ENCODE data around the gene OR2Y1. TPM values are rescaled to one million over a fixed set of nuclear protein-coding genes. Genes with fewer than 3 reads are reported as not detected.
"Not testable (repeated sequence)": the region's sequence is repeated elsewhere in the genome, so short reads cannot be mapped to it uniquely, and the experiment has no call there.

Gene OR2Y1
- not detected in 2 replicates for total RNA-seq

GRCh38 chr5:180739958-180740357 is at the start of gene OR2Y1:
Gene OR2Y1, minus strand, starts transcription at chr5:180740058. Its CDS starts 0 bp downstream, at chr5:180740058.
- no peak for DNase-seq (ENCODE audit: low read depth, low spot score)

- not testable (repeated sequence) for DNase-seq (ENCODE audit: low read depth, low spot score)
These were observed 49.0 kb upstream of the OR2Y1 start for GRCh38 chr5:180788651-180789410.

GRCh38 chr5:180787711-180788431 is 48.0 kb upstream of the OR2Y1 start:
- DNase-seq (ENCODE audit: low read depth, low spot score): no peak

- DNase-seq (ENCODE audit: low read depth, low spot score): no peak
These were observed 46.9 kb upstream of the OR2Y1 start for GRCh38 chr5:180786531-180787398.

- no peak for DNase-seq (ENCODE audit: low read depth, low spot score)
These were observed 46.0 kb upstream of the OR2Y1 start for GRCh38 chr5:180785794-180786221.

- DNase-seq (ENCODE audit: low read depth, low spot score): no peak
These were observed 45.4 kb upstream of the OR2Y1 start for GRCh38 chr5:180785121-180785781.

GRCh38 chr5:180784497-180785097 is 44.7 kb upstream of the OR2Y1 start:
- peak; percentile 61 for DNase-seq (ENCODE audit: low read depth, low spot score)

GRCh38 chr5:180783340-180784052 is 43.6 kb upstream of the OR2Y1 start:
- no peak for DNase-seq (ENCODE audit: low read depth, low spot score)

- DNase-seq (ENCODE audit: low read depth, low spot score): no peak
These were observed 42.9 kb upstream of the OR2Y1 start for GRCh38 chr5:180782748-180783147.

GRCh38 chr5:180781900-180782326 is 42.1 kb upstream of the OR2Y1 start:
- DNase-seq (ENCODE audit: low read depth, low spot score): not testable (repeated sequence)

GRCh38 chr5:180779985-180780610 is 40.2 kb upstream of the OR2Y1 start:
- DNase-seq (ENCODE audit: low read depth, low spot score): no peak

- no peak for DNase-seq (ENCODE audit: low read depth, low spot score)
These were observed 37.6 kb upstream of the OR2Y1 start for GRCh38 chr5:180777475-180777874.

GRCh38 chr5:180776376-180776775 is 36.5 kb upstream of the OR2Y1 start:
- no peak for DNase-seq (ENCODE audit: low read depth, low spot score)

GRCh38 chr5:180775624-180776023 is 35.8 kb upstream of the OR2Y1 start:
- no peak for DNase-seq (ENCODE audit: low read depth, low spot score)

- no peak for DNase-seq (ENCODE audit: low read depth, low spot score)
These were observed 32.0 kb upstream of the OR2Y1 start for GRCh38 chr5:180771839-180772238.

GRCh38 chr5:180769821-180770220 is 30.0 kb upstream of the OR2Y1 start:
- no peak for DNase-seq (ENCODE audit: low read depth, low spot score)

- DNase-seq (ENCODE audit: low read depth, low spot score): no peak
These were observed 15.7 kb upstream of the OR2Y1 start for GRCh38 chr5:180755601-180756000.

GRCh38 chr5:180744253-180744652 is 4.4 kb upstream of the OR2Y1 start:
- DNase-seq (ENCODE audit: low read depth, low spot score): no peak

- DNase-seq (ENCODE audit: low read depth, low spot score): no peak
These were observed 2.9 kb upstream of the OR2Y1 start for GRCh38 chr5:180742727-180743126.

GRCh38 chr5:180740953-180741352 is 1.1 kb upstream of the OR2Y1 start:
- DNase-seq (ENCODE audit: low read depth, low spot score): not testable (repeated sequence)
